ENCODE data around the gene PTPRG. TPM values are rescaled to one million over a fixed set of nuclear protein-coding genes. Genes with fewer than 3 reads are reported as not detected.

Gene PTPRG
- total RNA-seq, 1 experiment from 2014 or later: 32.1 TPM

DNA sequence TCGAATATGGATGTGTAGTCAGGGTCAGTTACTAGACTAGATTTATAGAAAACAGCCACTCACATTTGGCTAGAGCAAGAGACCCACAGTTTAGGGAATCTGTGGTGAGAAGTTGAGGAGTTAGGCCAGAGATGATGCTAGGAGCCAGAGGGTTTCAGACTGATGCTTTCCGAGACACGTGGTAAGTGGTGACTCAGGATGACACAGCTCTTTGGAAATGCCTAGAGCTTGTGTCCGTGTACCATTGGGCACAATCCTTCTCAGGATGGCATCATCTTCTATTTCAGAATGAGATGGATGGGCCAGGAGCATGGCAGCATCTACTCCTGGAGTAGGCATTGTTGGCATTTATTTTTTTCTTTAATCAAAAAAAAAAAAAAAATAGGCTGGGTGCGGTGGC is 28.5 kb downstream of the PTPRG start:
- Histone ChIP-seq H4K20me1 (ENCODE audit: insufficient read depth) (no peaks in the 10 kb centered on the region; the same call in 1 of the 2 replicates), H3K9me3 (ENCODE audit: control insufficient read depth in 1 of 2, insufficient read depth in 1 of 2, low read depth in 1 of 2, low read length in 2 of 2) (no peaks in the 10 kb centered on the region), H3K9ac (ENCODE audit: low read length) (no peak overlapping the region), H3K27me3 (ENCODE audit: insufficient read depth, low read length) (no peaks in the 10 kb centered on the region), H3K9me2 (ENCODE audit: insufficient read depth) (no peaks in the 10 kb centered on the region), H3K4me3 (replicated peaks in 1 of 2; ENCODE audit: low read depth in 1 of 2, low read length in 2 of 2) (no peak overlapping the region), H3K79me2 (ENCODE audit: insufficient read depth, low read length) (peaks cover 30% of the 10 kb centered on the region; the same call in 1 of the 2 replicates), H3K36me3 (ENCODE audit: control insufficient read depth in 1 of 2, insufficient read depth in 2 of 2, low read length in 2 of 2) (no peaks in the 10 kb centered on the region), H3K4me1 (ENCODE audit: control insufficient read depth in 1 of 2, insufficient read depth in 2 of 2, low read length in 2 of 2) (peaks cover 0 to 7% of the 10 kb centered on the region in 2 experiments; a peak in 1 of 4 replicates), H2AFZ (ENCODE audit: low read depth, low read length, poor library complexity, severe bottlenecking) (no peak overlapping the region), H3K4me2 (ENCODE audit: low read length) (0 out of 2 replicates have a peak overlapping the region, but pooled peaks have one; percentile 3), H3K27ac (ENCODE audit: low read depth, low read length) (no peak overlapping the region)
- intact Hi-C loops (cut with micrococcal nuclease): no loop called here
- CTCF ChIA-PET: no interaction called here
- POLR2A ChIA-PET: no interaction called here
- RAD21 ChIA-PET (ENCODE audit: low non-redundant PET in 1 of 2, low total read pairs in 2 of 2, uncharacterized antibody in 2 of 2, unreplicated experiment in 2 of 2): no interaction called here
- BruUV-seq (replicated peaks): no TSS peak
- DNase-seq (ENCODE audit: low read depth, low spot score) (no peak), ATAC-seq (peak; percentile 68; the same call in 1 of the 2 replicates)
- TF ChIP-seq SP1 (IDR thresholded peaks at IDR 0.05; ENCODE audit: low read depth) (no peak), RAD21 (IDR thresholded peaks at IDR 0.05; ENCODE audit: low read depth) (no peak), FOSL1 (IDR thresholded peaks at IDR 0.05; ENCODE audit: low read depth) (no peak; the same call in 1 of the 2 replicates), CEBPB (IDR thresholded peaks at IDR 0.05; ENCODE audit: low read depth) (no peak), ATF3 (IDR thresholded peaks at IDR 0.05) (no peak), ZNF274 (IDR thresholded peaks at IDR 0.05; ENCODE audit: low read depth, low read length) (no peak), CBX3 (IDR thresholded peaks at IDR 0.05; ENCODE audit: low read depth) (no peak), POLR2A (IDR thresholded peaks at IDR 0.05; ENCODE audit: borderline replicate concordance, extremely low read depth, insufficient read depth, insufficient read length) (no peak), JUND (IDR thresholded peaks at IDR 0.05) (no peak), POLR2AphosphoS5 (IDR thresholded peaks at IDR 0.05; ENCODE audit: low read depth, low read length) (no peak), SIN3A (IDR thresholded peaks at IDR 0.05; ENCODE audit: low read depth) (no peak), EZH2phosphoT487 (IDR thresholded peaks at IDR 0.05; ENCODE audit: borderline replicate concordance) (no peak), SRF (IDR thresholded peaks at IDR 0.05; ENCODE audit: low read depth) (no peak)
- TF ChIP-seq, protein P1, sequence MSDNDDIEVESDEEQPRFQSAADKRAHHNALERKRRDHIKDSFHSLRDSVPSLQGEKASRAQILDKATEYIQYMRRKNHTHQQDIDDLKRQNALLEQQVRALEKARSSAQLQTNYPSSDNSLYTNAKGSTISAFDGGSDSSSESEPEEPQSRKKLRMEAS (IDR thresholded peaks at IDR 0.05): no peak
